ENCODE data around the gene BCL6B.

The BCL6B gene

GRCh38 chr17:7018331-7018964, 4.4 kb upstream of the BCL6B start:
- H3K36me3 Mint-ChIP-seq: peaks cover 20% of the 10 kb centered on the region
- ATAC-seq: no peak
- H3K4me1 Mint-ChIP-seq: peaks cover 76% of the 10 kb centered on the region
- peak overlapping the region; percentile 99 for H3K27ac Mint-ChIP-seq
- no peaks in the 10 kb centered on the region for H3K27me3 Mint-ChIP-seq
- H3K4me3 Mint-ChIP-seq: no peak overlapping the region
- H3K9me3 Mint-ChIP-seq: no peaks in the 10 kb centered on the region

GRCh38 chr17:7019367-7019766, 3.5 kb upstream of the BCL6B start:
- no peak for ATAC-seq
- H3K4me3 Mint-ChIP-seq: no peak overlapping the region
- H3K9me3 Mint-ChIP-seq: no peaks in the 10 kb centered on the region
- H3K36me3 Mint-ChIP-seq: peaks cover 14% of the 10 kb centered on the region
- no peaks in the 10 kb centered on the region for H3K27me3 Mint-ChIP-seq
- peaks cover 70% of the 10 kb centered on the region for H3K4me1 Mint-ChIP-seq
- peak overlapping the region; percentile 90 for H3K27ac Mint-ChIP-seq

- Mint-ChIP-seq H3K4me3 (no peak overlapping the region), H3K9me3 (no peaks in the 10 kb centered on the region), H3K36me3 (peaks cover 12% of the 10 kb centered on the region), H3K27ac (peak overlapping the region; percentile 90), H3K27me3 (no peaks in the 10 kb centered on the region), H3K4me1 (peaks cover 70% of the 10 kb centered on the region)
- no peak for ATAC-seq
These were observed 2.9 kb upstream of the BCL6B start for GRCh38 chr17:7019839-7020519.

- peak overlapping the region; percentile 90 for H3K27ac Mint-ChIP-seq
- H3K27me3 Mint-ChIP-seq: no peaks in the 10 kb centered on the region
- H3K9me3 Mint-ChIP-seq: no peaks in the 10 kb centered on the region
- H3K36me3 Mint-ChIP-seq: peaks cover 12% of the 10 kb centered on the region
- no peak for ATAC-seq
- H3K4me1 Mint-ChIP-seq: peaks cover 59% of the 10 kb centered on the region
- no peak overlapping the region for H3K4me3 Mint-ChIP-seq
These were observed 1.8 kb upstream of the BCL6B start for GRCh38 chr17:7020894-7021664.

GRCh38 chr17:7021993-7022778, 664 bp upstream of the BCL6B start:
- no peaks in the 10 kb centered on the region for H3K27me3 Mint-ChIP-seq
- peak; percentile 90 for ATAC-seq
- peaks cover 53% of the 10 kb centered on the region for H3K4me1 Mint-ChIP-seq
- peaks cover 5% of the 10 kb centered on the region for H3K36me3 Mint-ChIP-seq
- peak overlapping the region; percentile 90 for H3K27ac Mint-ChIP-seq
- no peaks in the 10 kb centered on the region for H3K9me3 Mint-ChIP-seq
- H3K4me3 Mint-ChIP-seq: peak overlapping the region; percentile 71

- Mint-ChIP-seq H3K4me1 (peaks cover 43% of the 10 kb centered on the region), H3K36me3 (no peaks in the 10 kb centered on the region), H3K27ac (peak overlapping the region; percentile 90), H3K4me3 (peak overlapping the region; percentile 71), H3K27me3 (no peaks in the 10 kb centered on the region), H3K9me3 (no peaks in the 10 kb centered on the region)
- peak; percentile 78 for ATAC-seq
These were observed 939 bp downstream of the BCL6B start for GRCh38 chr17:7023576-7024401.

GRCh38 chr17:7024402-7024785, 1.5 kb downstream of the BCL6B start:
- Mint-ChIP-seq H3K9me3 (no peaks in the 10 kb centered on the region), H3K27ac (peak overlapping the region; percentile 90), H3K4me1 (peaks cover 46% of the 10 kb centered on the region), H3K36me3 (no peaks in the 10 kb centered on the region), H3K4me3 (peak overlapping the region; percentile 22), H3K27me3 (no peaks in the 10 kb centered on the region)
- no peak for ATAC-seq

- no peak for ATAC-seq
- Mint-ChIP-seq H3K36me3 (no peaks in the 10 kb centered on the region), H3K27ac (no peak overlapping the region), H3K4me3 (no peak overlapping the region), H3K27me3 (no peaks in the 10 kb centered on the region), H3K4me1 (peaks cover 50% of the 10 kb centered on the region), H3K9me3 (no peaks in the 10 kb centered on the region)
These were observed 2.4 kb downstream of the BCL6B start for GRCh38 chr17:7025245-7025644.

GRCh38 chr17:7026471-7027115, 3.7 kb downstream of the BCL6B start:
- Mint-ChIP-seq H3K27ac (no peak overlapping the region), H3K36me3 (no peaks in the 10 kb centered on the region), H3K4me1 (peaks cover 43% of the 10 kb centered on the region)

GRCh38 chr17:7027335-7027734, 4.5 kb downstream of the BCL6B start:
- Mint-ChIP-seq H3K4me3 (no peak overlapping the region), H3K27me3 (no peaks in the 10 kb centered on the region), H3K4me1 (peaks cover 40% of the 10 kb centered on the region), H3K9me3 (no peaks in the 10 kb centered on the region), H3K27ac (no peak overlapping the region), H3K36me3 (no peaks in the 10 kb centered on the region)
- ATAC-seq: no peak

More at GRCh38 chr17:7026471-7027115, 3.7 kb downstream of the BCL6B start:
- no peak overlapping the region for H3K4me3 Mint-ChIP-seq
- ATAC-seq: no peak
- H3K9me3 Mint-ChIP-seq: no peaks in the 10 kb centered on the region
- no peaks in the 10 kb centered on the region for H3K27me3 Mint-ChIP-seq

- peaks cover 37% of the 10 kb centered on the region for H3K4me1 Mint-ChIP-seq
- H3K36me3 Mint-ChIP-seq: no peaks in the 10 kb centered on the region
These were observed 6.2 kb downstream of the BCL6B start for GRCh38 chr17:7029096-7029495.

GRCh38 chr17:7029659-7030058, 6.8 kb downstream of the BCL6B start:
- no peaks in the 10 kb centered on the region for H3K36me3 Mint-ChIP-seq
- H3K4me1 Mint-ChIP-seq: peaks cover 37% of the 10 kb centered on the region
- peak overlapping the region; percentile 40 for H3K4me3 Mint-ChIP-seq

More at GRCh38 chr17:7029096-7029495, 6.2 kb downstream of the BCL6B start:
- Mint-ChIP-seq H3K27me3 (no peaks in the 10 kb centered on the region), H3K27ac (peak overlapping the region; percentile 80), H3K9me3 (no peaks in the 10 kb centered on the region), H3K4me3 (no peak overlapping the region)
- no peak for ATAC-seq

GRCh38 chr17:7034955-7035590, 12.2 kb downstream of the BCL6B start:
- H3K4me1 Mint-ChIP-seq: peaks cover 62% of the 10 kb centered on the region
- H3K36me3 Mint-ChIP-seq: no peaks in the 10 kb centered on the region
- no peaks in the 10 kb centered on the region for H3K9me3 Mint-ChIP-seq
- H3K4me3 Mint-ChIP-seq: peak overlapping the region; percentile 94
- peak; percentile 47 for ATAC-seq
- no peaks in the 10 kb centered on the region for H3K27me3 Mint-ChIP-seq
- peak overlapping the region; percentile 98 for H3K27ac Mint-ChIP-seq

More at GRCh38 chr17:7029659-7030058, 6.8 kb downstream of the BCL6B start:
- Mint-ChIP-seq H3K27me3 (no peaks in the 10 kb centered on the region), H3K27ac (peak overlapping the region; percentile 80), H3K9me3 (no peaks in the 10 kb centered on the region)
- peak; percentile 53 for ATAC-seq

Measured in stimulated activated memory B cell treated with anti-CD40 and anti-IgM and Interleukin-4, amounts not matched to agents 10 μg/mL and 1 μg/mL and 100 μg/mL, for 72 hours (primary cell).